CD4-positive, CD25-positive, alpha-beta regulatory T cell (primary cell): ENCODE data around the gene DNAJC17. TPM values are rescaled to one million over a fixed set of nuclear protein-coding genes. Genes with fewer than 3 reads are reported as not detected.

Experiments
- ATAC-seq, 2 donors: fragments of 150-1000 bp; cut with Tn5 transposase; one replicate each; pipeline ENCODE4 v1.10.0; 2021; ENCODE audit warnings: low read depth in 2 of 2, moderate number of reproducible peaks in 2 of 2, moderate library complexity in 1 of 2
- DNase-seq, 3 donors: peaks; one replicate each; pipeline versions ENCODE4 v3.0.0 to v3.0.0-alpha.2; 2012 to 2022; ENCODE audit warnings: mixed read lengths in 1 of 3
- H3K27ac ChIP-seq: one replicate; pipeline ENCODE4 v1.7.0; 2013; ENCODE audit warnings: mild to moderate bottlenecking, low read length; ENCODE audit not compliant: insufficient read depth, poor library complexity, severe bottlenecking
- H3K27me3 ChIP-seq: one replicate; pipeline ENCODE4 v1.7.0; 2013; ENCODE audit warnings: low read length; ENCODE audit not compliant: control insufficient read depth, insufficient read depth
- H3K36me3 ChIP-seq: one replicate; pipeline ENCODE4 v1.7.0; 2013; ENCODE audit warnings: mild to moderate bottlenecking, low read length, moderate library complexity; ENCODE audit not compliant: control insufficient read depth, insufficient read depth
- H3K4me1 ChIP-seq: 2 replicates; pipeline ENCODE4 v1.7.0; 2013; ENCODE audit warnings: mild to moderate bottlenecking, low read length; ENCODE audit not compliant: insufficient read depth, control insufficient read depth, poor library complexity, severe bottlenecking
- H3K4me3 ChIP-seq: one replicate; pipeline ENCODE4 v1.7.0; 2013; ENCODE audit warnings: low read depth, mild to moderate bottlenecking, low read length, moderate library complexity
- H3K9me3 ChIP-seq, 2 experiments: 1 replicate in 1 of 2; 2 replicates in 1 of 2; pipeline ENCODE4 v1.7.0; 2013; ENCODE audit warnings: low read length in 2 of 2, mild to moderate bottlenecking in 1 of 2, moderate library complexity in 1 of 2; ENCODE audit not compliant: control insufficient read depth in 2 of 2
- H3K27ac Mint-ChIP-seq, 3 donors: one replicate each; pipeline ENCODE4 v1.8.0; 2020 to 2022; ENCODE audit warnings: mild to moderate bottlenecking in 3 of 3, mixed read lengths in 3 of 3, moderate library complexity in 2 of 3
- H3K27me3 Mint-ChIP-seq: one replicate; pipeline ENCODE4 v1.8.0; 2022; ENCODE audit warnings: mild to moderate bottlenecking, mixed read lengths
- H3K36me3 Mint-ChIP-seq: one replicate; pipeline ENCODE4 v1.8.0; 2020; ENCODE audit warnings: mixed read lengths
- H3K4me1 Mint-ChIP-seq, 4 donors: one replicate each; pipeline ENCODE4 v1.8.0; 2020 to 2022; ENCODE audit warnings: mixed read lengths in 4 of 4, mild to moderate bottlenecking in 1 of 4
- H3K4me3 Mint-ChIP-seq, 4 donors: one replicate each; pipeline ENCODE4 v1.8.0; 2020 to 2022; ENCODE audit warnings: mild to moderate bottlenecking in 4 of 4, mixed read lengths in 4 of 4, moderate library complexity in 3 of 4
- H3K9me3 Mint-ChIP-seq, 7 donors: one replicate each; pipeline ENCODE4 v1.8.0; 2020 to 2022; ENCODE audit warnings: mixed read lengths in 7 of 7, mild to moderate bottlenecking in 3 of 7, moderate library complexity in 2 of 7
- polyA plus RNA-seq, 4 donors: library from polyadenylated mRNA; unstranded; fragments of 300-500 nt; fragmentation: Illumina TruSeq; gene quantifications; one replicate each; pipeline ENCODE4 v1.2.3, GENCODE V29; 2021
- total RNA-seq: library from RNA; stranded (reverse); gene quantifications from one replicate; pipeline ENCODE4 v1.2.3, GENCODE V29; 2022

Gene DNAJC17
- total and polyA plus RNA-seq, 5 donors from 2014 or later: 23.7 to 32.7 (median 31.1) TPM

GRCh38 chr15:40808861-40809450, 1.7 kb upstream of the DNAJC17 start:
- DNase-seq: no peak
- Histone ChIP-seq H3K4me1 (peaks cover 16% of the 10 kb centered on the region), H3K27ac (no peak overlapping the region), H3K4me3 (no peak overlapping the region), H3K9me3 (no peaks in the 10 kb centered on the region), H3K27me3 (no peaks in the 10 kb centered on the region), H3K36me3 (peaks cover 14% of the 10 kb centered on the region)
- Mint-ChIP-seq H3K4me1 (peaks cover 5 to 31% (median 19%) of the 10 kb centered on the region in 4 donors), H3K27ac (no peak overlapping the region), H3K27me3 (no peaks in the 10 kb centered on the region), H3K9me3 (no peaks in the 10 kb centered on the region), H3K36me3 (peaks cover 21% of the 10 kb centered on the region), H3K4me3 (peak overlapping the region; percentile 97 to 100 (median 98))
- no peak for ATAC-seq

- no peaks in the 10 kb centered on the region for H3K27me3 ChIP-seq
- Mint-ChIP-seq H3K4me1 (peaks cover 5 to 37% (median 25%) of the 10 kb centered on the region in 4 donors), H3K36me3 (peaks cover 25% of the 10 kb centered on the region), H3K9me3 (no peaks in the 10 kb centered on the region), H3K4me3 (peak overlapping the region; percentile 97 to 100 (median 98)), H3K27me3 (no peaks in the 10 kb centered on the region), H3K27ac (peak overlapping the region; percentile 96 to 99 (median 99))
- H3K4me1 ChIP-seq: peaks cover 16% of the 10 kb centered on the region
- DNase-seq (no peak), ATAC-seq (no peak)
- H3K4me3 ChIP-seq: peak overlapping the region; percentile 93
- H3K27ac ChIP-seq: peak overlapping the region; percentile 94
- H3K9me3 ChIP-seq: no peaks in the 10 kb centered on the region
- H3K36me3 ChIP-seq: peaks cover 9% of the 10 kb centered on the region
Observed at GRCh38 chr15:40807888-40808461, 702 bp upstream of the DNAJC17 start.

- peak overlapping the region; percentile 97 to 100 (median 98) for H3K4me3 Mint-ChIP-seq
Observed at GRCh38 chr15:40806672-40807027, 623 bp downstream of the DNAJC17 start.

GRCh38 chr15:40803688-40804087, 3.6 kb downstream of the DNAJC17 start:
- no peaks in the 10 kb centered on the region for H3K27me3 ChIP-seq
- Mint-ChIP-seq H3K36me3 (peaks cover 20% of the 10 kb centered on the region), H3K4me3 (peak overlapping the region in 2 of 4 donors; percentile 42 to 43), H3K9me3 (no peaks in the 10 kb centered on the region), H3K4me1 (peaks cover 9 to 56% (median 34%) of the 10 kb centered on the region in 4 donors), H3K27ac (peak overlapping the region in 2 of 3 donors; percentile 51 to 67), H3K27me3 (no peaks in the 10 kb centered on the region)
- no peak overlapping the region for H3K4me3 ChIP-seq
- no peak overlapping the region for H3K27ac ChIP-seq
- peaks cover 16% of the 10 kb centered on the region for H3K4me1 ChIP-seq
- H3K36me3 ChIP-seq: peaks cover 1% of the 10 kb centered on the region
- no peaks in the 10 kb centered on the region for H3K9me3 ChIP-seq
- ATAC-seq (no peak), DNase-seq (no peak)

More at GRCh38 chr15:40806672-40807027, 623 bp downstream of the DNAJC17 start:
- Histone ChIP-seq H3K27me3 (no peaks in the 10 kb centered on the region), H3K36me3 (peaks cover 9% of the 10 kb centered on the region), H3K4me1 (peaks cover 16% of the 10 kb centered on the region), H3K4me3 (peak overlapping the region; percentile 93), H3K27ac (peak overlapping the region; percentile 94), H3K9me3 (no peaks in the 10 kb centered on the region)
- peaks cover 18% of the 10 kb centered on the region for H3K36me3 Mint-ChIP-seq
- peaks cover 5 to 43% (median 25%) of the 10 kb centered on the region in 4 donors for H3K4me1 Mint-ChIP-seq
- no peaks in the 10 kb centered on the region for H3K27me3 Mint-ChIP-seq
- peak overlapping the region; percentile 96 to 99 (median 99) for H3K27ac Mint-ChIP-seq
- no peaks in the 10 kb centered on the region for H3K9me3 Mint-ChIP-seq
- ATAC-seq (no peak), DNase-seq (no peak)

GRCh38 chr15:40803076-40803475, 4.2 kb downstream of the DNAJC17 start:
- no peak overlapping the region for H3K4me3 ChIP-seq
- Mint-ChIP-seq H3K4me3 (peak overlapping the region in 1 of 4 donors; percentile 42), H3K9me3 (no peaks in the 10 kb centered on the region), H3K36me3 (peaks cover 24% of the 10 kb centered on the region), H3K27me3 (no peaks in the 10 kb centered on the region), H3K27ac (peak overlapping the region in 1 of 3 donors; percentile 67), H3K4me1 (peaks cover 14 to 55% (median 34%) of the 10 kb centered on the region in 4 donors)
- no peaks in the 10 kb centered on the region for H3K9me3 ChIP-seq
- no peaks in the 10 kb centered on the region for H3K27me3 ChIP-seq
- peaks cover 6% of the 10 kb centered on the region for H3K36me3 ChIP-seq
- H3K4me1 ChIP-seq: peaks cover 13% of the 10 kb centered on the region
- no peak overlapping the region for H3K27ac ChIP-seq
- no peak for ATAC-seq
- DNase-seq: no peak

GRCh38 chr15:40799523-40799922, 7.8 kb downstream of the DNAJC17 start:
- H3K4me1 ChIP-seq: no peaks in the 10 kb centered on the region

GRCh38 chr15:40796512-40796911, 10.8 kb downstream of the DNAJC17 start:
- H3K36me3 Mint-ChIP-seq: peaks cover 28% of the 10 kb centered on the region
- H3K9me3 Mint-ChIP-seq: no peaks in the 10 kb centered on the region
- no peak overlapping the region for H3K4me3 Mint-ChIP-seq
- H3K27me3 Mint-ChIP-seq: no peaks in the 10 kb centered on the region
- H3K4me1 Mint-ChIP-seq: peaks cover 19 to 43% (median 31%) of the 10 kb centered on the region in 4 donors
- DNase-seq: no peak
- H3K27me3 ChIP-seq: no peaks in the 10 kb centered on the region
- no peak overlapping the region for H3K27ac ChIP-seq
- ATAC-seq: no peak
- no peaks in the 10 kb centered on the region for H3K9me3 ChIP-seq
- no peaks in the 10 kb centered on the region for H3K4me1 ChIP-seq
- no peak overlapping the region for H3K4me3 ChIP-seq
- H3K27ac Mint-ChIP-seq: no peak overlapping the region
- peaks cover 14% of the 10 kb centered on the region for H3K36me3 ChIP-seq

More at GRCh38 chr15:40799523-40799922, 7.8 kb downstream of the DNAJC17 start:
- Histone ChIP-seq H3K4me3 (no peak overlapping the region), H3K27me3 (no peaks in the 10 kb centered on the region), H3K9me3 (no peaks in the 10 kb centered on the region), H3K27ac (no peak overlapping the region), H3K36me3 (peaks cover 10% of the 10 kb centered on the region)
- H3K4me1 Mint-ChIP-seq: peaks cover 19 to 47% (median 33%) of the 10 kb centered on the region in 4 donors
- H3K36me3 Mint-ChIP-seq: peaks cover 32% of the 10 kb centered on the region
- H3K4me3 Mint-ChIP-seq: no peak overlapping the region
- peak overlapping the region in 1 of 3 donors; percentile 58 for H3K27ac Mint-ChIP-seq
- ATAC-seq (no peak), DNase-seq (no peak)
- H3K27me3 Mint-ChIP-seq: no peaks in the 10 kb centered on the region
- H3K9me3 Mint-ChIP-seq: no peaks in the 10 kb centered on the region
